SK-N-SH treated with all-trans-retinoic acid at 6 μM for 48 hours (cell line): ENCODE data around the gene HSDL1.

Experiments used
- ATAC-seq: fragments of 200-7000 bp; cut with Tn5 transposase; 3 replicates; pipeline ENCODE4 v1.9.1; 2020; ENCODE audit warnings: mild to moderate bottlenecking, moderate library complexity
- ARNTL ChIP-seq: fragments of 450-650 bp; formaldehyde crosslinking; IDR thresholded peaks from 2 replicates; pipeline ENCODE4 v1.5.0; 2020; ENCODE audit warnings: low read depth, mild to moderate bottlenecking, moderate library complexity, borderline replicate concordance
- BACH2 ChIP-seq: fragments of 250-450 bp; sonication (Bioruptor Pico); IDR thresholded peaks from 2 replicates; pipeline ENCODE4 v1.9.0; 2021; ENCODE audit warnings: mild to moderate bottlenecking, borderline replicate concordance
- CREB5 ChIP-seq: fragments of 250-450 bp; sonication (Bioruptor Pico); IDR thresholded peaks from 2 replicates; pipeline ENCODE4 v1.5.1; 2020; ENCODE audit warnings: low read depth, mild to moderate bottlenecking, moderate library complexity
- CSDC2 ChIP-seq: fragments of 250-450 bp; sonication (Bioruptor Pico); IDR thresholded peaks from 2 replicates; pipeline ENCODE4 v1.5.0; 2020; ENCODE audit warnings: mild to moderate bottlenecking, moderate library complexity
- CSRNP3 ChIP-seq: fragments of 250-450 bp; sonication (Bioruptor Pico); IDR thresholded peaks from 2 replicates; pipeline ENCODE4 v1.5.1; 2021; ENCODE audit warnings: mild to moderate bottlenecking, moderate library complexity
- ESRRG ChIP-seq: fragments of 250-450 bp; sonication (Bioruptor Pico); IDR thresholded peaks from 2 replicates; pipeline ENCODE4 v1.6.1; 2021; ENCODE audit warnings: mild to moderate bottlenecking
- GLIS3 ChIP-seq: fragments of 250-450 bp; sonication (Bioruptor Pico); IDR thresholded peaks from 2 replicates; pipeline ENCODE4 v1.5.0; 2020; ENCODE audit warnings: mild to moderate bottlenecking, moderate library complexity
- ISL1 ChIP-seq: fragments of 250-450 bp; sonication (Bioruptor Pico); IDR thresholded peaks from 2 replicates; pipeline ENCODE4 v2.1.2; 2022; ENCODE audit warnings: mild to moderate bottlenecking, moderate library complexity
- OSR1 ChIP-seq: fragments of 250-450 bp; sonication (Bioruptor Pico); IDR thresholded peaks from 2 replicates; pipeline ENCODE4 v1.8.0; 2022; ENCODE audit warnings: moderate library complexity, mild to moderate bottlenecking, inconsistent platforms
- PATZ1 ChIP-seq: fragments of 250-450 bp; sonication (Bioruptor Pico); IDR thresholded peaks from 2 replicates; pipeline ENCODE4 v1.8.0; 2020; ENCODE audit warnings: mild to moderate bottlenecking, moderate library complexity, borderline replicate concordance
- POU6F1 ChIP-seq: fragments of 250-450 bp; sonication (Bioruptor Pico); IDR thresholded peaks from 2 replicates; pipeline ENCODE4 v1.8.0; 2021; ENCODE audit warnings: low read depth, mild to moderate bottlenecking, moderate library complexity, borderline replicate concordance
- PPARA ChIP-seq: fragments of 250-450 bp; sonication (Bioruptor Pico); IDR thresholded peaks from 2 replicates; pipeline ENCODE4 v1.5.0; 2020; ENCODE audit warnings: mild to moderate bottlenecking, borderline replicate concordance
- RARB ChIP-seq: fragments of 250-450 bp; sonication (Bioruptor Pico); IDR thresholded peaks from 2 replicates; pipeline ENCODE4 v1.8.0; 2021; ENCODE audit warnings: mild to moderate bottlenecking, moderate library complexity
- SNAI2 ChIP-seq: fragments of 250-450 bp; sonication (Bioruptor Pico); IDR thresholded peaks from 2 replicates; pipeline ENCODE4 v1.5.0; 2020; ENCODE audit warnings: mild to moderate bottlenecking, moderate library complexity
- TCF4 ChIP-seq: fragments of 250-450 bp; sonication (Bioruptor Pico); IDR thresholded peaks from 2 replicates; pipeline ENCODE4 v1.8.0; 2021; ENCODE audit warnings: mild to moderate bottlenecking, moderate library complexity, borderline replicate concordance
- TOX ChIP-seq: fragments of 250-450 bp; sonication (Bioruptor Pico); IDR thresholded peaks from 2 replicates; pipeline ENCODE4 v1.8.0; 2021; ENCODE audit warnings: mild to moderate bottlenecking, moderate library complexity, borderline replicate concordance
- TSHZ2 ChIP-seq: fragments of 250-450 bp; sonication (Bioruptor Pico); IDR thresholded peaks from 2 replicates; pipeline ENCODE4 v1.5.0; 2020; ENCODE audit warnings: mild to moderate bottlenecking, moderate library complexity
- ZC3H10 ChIP-seq: fragments of 250-450 bp; sonication (Bioruptor Pico); IDR thresholded peaks from 2 replicates; pipeline ENCODE4 v1.5.1; 2021; ENCODE audit warnings: mild to moderate bottlenecking, moderate library complexity
- ZFP3 ChIP-seq: fragments of 250-450 bp; sonication (Bioruptor Pico); IDR thresholded peaks from 2 replicates; pipeline ENCODE4 v1.5.0; 2020; ENCODE audit warnings: mild to moderate bottlenecking, moderate library complexity
- ZFP30 ChIP-seq: fragments of 450-650 bp; formaldehyde crosslinking; IDR thresholded peaks from 2 replicates; pipeline ENCODE4 v1.5.0; 2022; ENCODE audit warnings: mild to moderate bottlenecking, moderate library complexity
- ZNF565 ChIP-seq: fragments of 450-650 bp; formaldehyde crosslinking; conservative IDR thresholded peaks from 2 replicates; pipeline ENCODE4 v1.5.0; 2020; ENCODE audit warnings: low read depth, mild to moderate bottlenecking, moderate library complexity
- ZNF8 ChIP-seq: fragments of 450-650 bp; formaldehyde crosslinking; IDR thresholded peaks from 2 replicates; pipeline ENCODE4 v1.5.0; 2020; ENCODE audit warnings: mild to moderate bottlenecking, moderate library complexity

HSDL1 gene

GRCh38 chr16:84161037-84161436 lies 16.1 kb upstream of the HSDL1 start (continued):
- TF ChIP-seq CREB5 (CRISPR knock-in tag) (no peak), ESRRG (no peak), GLIS3 (no peak)

- TF ChIP-seq OSR1 (CRISPR knock-in tag) (no peak), TCF4 (CRISPR knock-in tag) (no peak), ZNF565 (no peak), CREB5 (CRISPR knock-in tag) (no peak), ZNF8 (no peak), ARNTL (CRISPR knock-in tag) (no peak), CSDC2 (no peak), ISL1 (CRISPR knock-in tag) (no peak), TOX (CRISPR knock-in tag) (no peak), PATZ1 (CRISPR knock-in tag) (no peak), RARB (CRISPR knock-in tag) (no peak), ZFP30 (CRISPR knock-in tag) (no peak), POU6F1 (no peak), ZC3H10 (CRISPR knock-in tag) (no peak), GLIS3 (no peak), ESRRG (no peak), SNAI2 (CRISPR knock-in tag) (no peak), PPARA (CRISPR knock-in tag) (no peak)
- ATAC-seq: no peak
Observed at GRCh38 chr16:84159800-84160199, 14.8 kb upstream of the HSDL1 start.

- TF ChIP-seq ZNF565 (no peak), TCF4 (CRISPR knock-in tag) (no peak), TSHZ2 (CRISPR knock-in tag) (no peak), OSR1 (CRISPR knock-in tag) (no peak), PATZ1 (CRISPR knock-in tag) (no peak), POU6F1 (no peak), ZNF8 (no peak), CREB5 (CRISPR knock-in tag) (no peak), ZFP30 (CRISPR knock-in tag) (no peak), TOX (CRISPR knock-in tag) (no peak), ZFP3 (CRISPR knock-in tag) (no peak), ZC3H10 (CRISPR knock-in tag) (no peak), CSRNP3 (CRISPR knock-in tag) (no peak), SNAI2 (CRISPR knock-in tag) (no peak), ESRRG (no peak), BACH2 (CRISPR knock-in tag) (no peak), PPARA (CRISPR knock-in tag) (no peak)
- peak; percentile 83 for ATAC-seq
Observed at GRCh38 chr16:84159007-84159406, 14.0 kb upstream of the HSDL1 start.
